HG03025 (cell line): ENCODE measurements around the gene SCGB1D2.
"Not testable (repeated sequence)": the region's sequence is repeated elsewhere in the genome, so short reads cannot be mapped to it uniquely, and the experiment has no call there.

Experiments
- ATAC-seq: cut with Tn5 transposase; IDR thresholded peaks from one replicate; pipeline ENCODE4 v1.9.1; 2021; ENCODE audit warnings: mild to moderate bottlenecking, moderate library complexity; ENCODE audit not compliant: unreplicated experiment, low FRiP score

The SCGB1D2 gene, protein sequence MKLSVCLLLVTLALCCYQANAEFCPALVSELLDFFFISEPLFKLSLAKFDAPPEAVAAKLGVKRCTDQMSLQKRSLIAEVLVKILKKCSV

DNA sequence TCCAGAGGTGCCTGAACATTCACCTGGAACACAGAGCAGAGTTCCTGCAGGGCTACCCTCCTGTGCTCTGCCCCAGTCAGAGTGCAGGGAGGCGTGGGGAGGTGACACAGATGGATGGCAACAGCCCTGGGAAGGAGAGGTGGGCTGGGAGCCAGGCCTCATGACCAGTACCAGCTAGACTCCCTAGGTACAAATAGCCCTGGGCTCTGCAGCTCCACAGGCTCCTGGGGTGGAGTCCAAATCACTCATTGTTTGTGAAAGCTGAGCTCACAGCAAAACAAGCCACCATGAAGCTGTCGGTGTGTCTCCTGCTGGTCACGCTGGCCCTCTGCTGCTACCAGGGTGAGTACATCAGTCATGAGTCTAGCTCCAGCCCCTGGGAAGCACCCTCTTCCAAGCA is at the start of gene SCGB1D2:
Gene SCGB1D2 (plus strand): TSS at position 219 of the 400 bp plus-strand sequence. CDS start 69 bp downstream, at position 288.
- ATAC-seq = no peak

DNA sequence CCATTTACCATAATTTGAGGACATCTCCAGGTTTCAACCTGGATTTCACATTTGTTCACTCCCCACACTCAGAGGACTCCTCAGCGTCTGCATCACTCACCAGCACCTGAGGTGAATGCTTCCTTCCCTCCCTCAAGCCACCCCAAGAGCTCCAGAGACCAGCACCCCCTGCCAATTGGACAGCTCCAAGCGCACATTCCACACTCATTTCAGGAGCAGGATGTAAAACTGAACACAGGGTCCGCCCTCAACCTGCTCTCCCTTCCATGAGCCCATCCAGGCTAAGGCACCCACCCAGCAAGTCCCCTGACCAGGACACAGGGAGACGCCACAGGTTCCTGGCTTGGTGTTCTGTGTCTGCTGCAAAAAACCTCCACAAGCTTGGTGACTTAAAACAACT is 48.1 kb upstream of the SCGB1D2 start:
- ATAC-seq = no peak

DNA sequence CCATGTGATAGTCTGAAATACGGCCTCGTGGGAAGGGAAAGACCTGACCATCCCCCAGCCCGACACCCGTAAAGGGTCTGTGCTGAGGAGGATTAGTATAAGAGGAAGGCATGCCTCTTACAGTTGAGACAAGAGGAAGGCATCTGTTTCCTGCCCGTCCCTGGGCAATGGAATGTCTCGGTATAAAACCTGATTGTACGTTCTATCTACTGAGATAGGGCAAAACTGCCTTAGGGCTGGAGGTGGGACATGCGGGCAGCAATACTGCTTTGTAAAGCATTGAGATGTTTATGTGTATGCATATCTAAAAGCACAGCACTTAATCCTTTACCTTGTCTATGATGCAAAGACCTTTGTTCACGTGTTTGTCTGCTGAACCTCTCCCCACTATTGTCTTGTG is 47.0 kb upstream of the SCGB1D2 start:
- ATAC-seq = not testable (repeated sequence)

DNA sequence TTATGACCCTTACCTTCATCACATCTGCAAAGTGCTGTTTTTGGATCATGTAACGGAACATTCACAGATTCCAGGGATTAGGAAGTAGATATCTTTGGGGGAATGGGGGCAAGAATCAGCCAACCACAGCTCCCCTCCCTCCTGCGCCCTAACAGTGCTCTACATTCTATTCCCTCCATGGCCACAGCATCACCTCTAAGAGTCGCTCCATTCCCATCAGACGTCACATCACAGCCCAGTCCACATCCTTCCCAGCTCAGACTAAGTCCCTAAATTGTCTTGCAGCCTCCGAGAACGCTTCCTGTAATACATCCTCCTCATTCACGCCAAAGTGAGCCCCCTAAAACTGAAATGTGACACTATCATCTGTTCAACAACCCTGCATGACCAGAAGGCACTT is 46.1 kb upstream of the SCGB1D2 start:
- ATAC-seq = no peak

DNA sequence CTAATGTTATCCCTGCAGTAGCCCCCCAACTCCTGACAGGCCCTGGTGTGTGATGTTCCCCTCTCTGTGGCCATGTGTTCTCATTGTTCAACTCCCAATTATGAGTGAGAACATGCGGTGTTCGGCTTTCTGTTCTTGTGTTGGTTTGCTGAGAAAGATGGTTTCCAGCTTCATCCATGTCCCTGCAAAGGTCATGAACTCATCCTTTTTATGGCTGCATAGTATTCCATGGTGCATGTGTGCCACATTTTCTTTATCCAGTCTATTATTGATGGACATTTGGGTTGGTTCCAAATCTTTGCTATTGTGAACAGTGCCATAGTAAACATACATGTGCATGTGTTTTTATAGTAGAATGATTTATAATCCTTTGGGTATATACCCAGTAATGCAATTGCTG is 44.6 kb upstream of the SCGB1D2 start:
- ATAC-seq = not testable (repeated sequence)

DNA sequence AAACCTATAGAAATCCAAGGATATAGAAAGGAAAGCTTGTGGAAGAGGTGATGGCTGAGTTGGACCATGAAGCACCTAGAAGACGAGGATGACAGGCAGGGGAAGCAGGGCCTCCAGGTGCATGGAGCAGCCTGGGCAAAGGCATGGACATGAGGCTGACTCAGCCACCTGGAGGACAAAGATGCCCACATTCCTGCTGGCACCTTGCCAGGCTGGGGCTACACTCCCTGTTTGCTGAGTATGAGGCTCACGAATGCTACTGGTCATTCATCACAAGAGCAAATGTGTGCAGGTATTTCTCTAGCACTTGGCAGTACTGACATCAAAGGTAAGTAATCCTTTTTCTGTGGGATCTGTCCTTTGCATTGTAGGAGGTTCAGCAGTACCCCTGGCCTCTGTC is 40.7 kb upstream of the SCGB1D2 start:
- ATAC-seq = no peak

DNA sequence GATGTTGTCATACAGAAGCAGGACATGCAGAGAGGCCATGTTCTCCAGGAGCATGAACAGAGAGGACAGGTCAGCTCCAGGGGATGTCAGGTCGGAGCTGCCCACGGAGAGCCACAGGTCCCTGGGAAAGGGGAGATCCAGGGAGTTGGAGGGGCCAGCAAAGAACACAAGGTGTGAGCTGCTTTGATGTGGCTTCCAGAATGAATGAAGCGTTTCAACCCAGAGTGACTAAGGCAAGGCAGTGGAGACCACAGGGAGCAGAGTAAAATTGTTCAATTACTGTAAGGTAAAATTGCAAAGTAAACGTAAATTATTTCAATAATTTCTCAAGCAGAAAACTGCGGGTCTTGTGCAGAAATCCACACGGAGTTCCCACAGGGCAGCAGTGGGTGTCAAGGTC is 39.1 kb upstream of the SCGB1D2 start:
- no peak for ATAC-seq

DNA sequence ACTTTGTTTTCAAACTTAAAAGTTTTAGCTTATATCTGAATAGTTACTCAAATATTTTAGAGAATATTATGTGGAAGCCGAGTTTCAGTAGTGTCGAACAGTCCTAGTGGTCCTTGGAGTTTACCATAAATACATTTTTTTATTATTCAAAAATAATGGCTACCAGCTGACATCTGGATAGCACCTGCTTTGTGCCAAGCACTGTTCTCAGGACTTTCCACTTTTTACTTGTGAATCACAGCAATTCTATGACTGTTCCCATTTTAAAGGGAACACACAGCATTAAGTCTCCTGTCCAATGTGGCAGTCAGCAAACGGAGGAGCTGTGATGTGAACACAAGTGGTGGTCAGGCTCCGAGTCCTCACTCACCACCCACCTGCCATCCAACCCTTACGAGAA is 37.6 kb upstream of the SCGB1D2 start:
- no peak for ATAC-seq

DNA sequence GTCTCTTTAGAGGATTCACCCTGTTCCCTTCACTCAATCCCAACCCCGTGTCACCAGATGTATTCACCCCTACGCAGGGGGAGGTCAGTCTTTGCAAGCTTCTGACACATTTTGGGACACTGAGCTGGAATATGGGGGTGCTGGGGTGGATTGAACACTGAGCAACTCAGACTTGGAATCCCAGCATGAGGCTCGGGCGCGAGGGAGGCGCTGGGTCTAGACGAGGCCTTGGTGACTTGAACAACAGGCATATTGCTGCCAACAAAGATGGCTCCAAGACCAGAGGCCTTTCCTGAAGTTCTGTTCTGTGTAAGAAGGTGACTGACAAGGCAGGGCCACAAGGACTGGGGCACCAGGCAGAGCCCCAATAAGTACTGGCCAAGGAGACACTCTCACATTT is 36.6 kb upstream of the SCGB1D2 start:
- no peak for ATAC-seq

DNA sequence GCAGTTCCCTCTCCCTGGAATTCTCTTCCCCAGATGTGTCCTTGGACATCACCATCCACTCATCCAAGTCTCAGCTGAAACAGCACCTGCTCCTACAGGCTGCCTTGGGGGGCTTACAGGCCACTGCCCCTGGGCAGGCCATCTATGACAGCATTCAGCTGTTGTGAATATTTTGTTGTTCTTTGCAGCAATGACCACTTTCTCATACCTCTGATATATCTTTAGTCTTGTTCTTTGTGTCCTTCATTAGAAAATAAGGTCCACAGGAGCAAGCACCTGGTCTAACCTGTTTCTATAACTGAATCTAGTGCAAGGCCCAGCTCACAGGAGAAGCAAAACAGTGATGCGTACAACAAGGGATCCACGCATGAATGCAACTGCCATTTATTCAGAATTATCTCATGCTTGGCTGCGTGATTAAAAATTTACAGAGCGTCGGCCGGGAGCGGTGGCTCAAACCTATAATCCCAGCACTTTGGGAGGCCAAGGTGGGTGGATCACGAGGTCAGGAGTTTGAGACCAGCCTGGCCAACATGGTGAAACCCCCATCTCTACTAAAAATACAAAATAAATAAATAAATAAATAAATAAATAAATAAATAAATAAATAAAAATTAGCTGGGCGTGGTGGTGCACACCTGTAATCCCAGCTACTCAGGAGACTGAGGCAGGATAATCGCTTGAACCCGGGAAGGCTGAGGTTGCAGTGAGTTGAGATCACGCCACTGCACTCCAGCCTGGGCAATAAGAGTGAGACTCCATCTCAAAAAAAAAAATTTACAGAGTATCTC is 35.6 kb upstream of the SCGB1D2 start:
- not testable (repeated sequence) for ATAC-seq

DNA sequence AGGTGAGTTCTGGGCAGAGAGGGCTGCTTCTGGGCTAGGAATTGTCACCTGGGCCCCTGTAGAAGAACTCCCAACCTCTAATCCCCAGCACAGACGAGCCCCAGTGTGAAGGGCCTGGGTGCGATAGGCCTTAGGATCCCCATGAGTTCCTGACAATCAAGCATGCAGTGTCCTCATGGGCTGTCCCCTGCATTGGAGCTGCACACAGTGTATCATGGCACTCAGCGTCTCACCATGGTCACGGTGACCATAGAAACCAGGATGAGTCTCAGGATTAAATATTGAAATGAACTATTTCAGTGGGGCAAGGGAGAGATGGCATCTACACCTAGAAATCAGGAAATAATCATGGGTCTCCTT is 33.3 kb upstream of the SCGB1D2 start:
- ATAC-seq = no peak

DNA sequence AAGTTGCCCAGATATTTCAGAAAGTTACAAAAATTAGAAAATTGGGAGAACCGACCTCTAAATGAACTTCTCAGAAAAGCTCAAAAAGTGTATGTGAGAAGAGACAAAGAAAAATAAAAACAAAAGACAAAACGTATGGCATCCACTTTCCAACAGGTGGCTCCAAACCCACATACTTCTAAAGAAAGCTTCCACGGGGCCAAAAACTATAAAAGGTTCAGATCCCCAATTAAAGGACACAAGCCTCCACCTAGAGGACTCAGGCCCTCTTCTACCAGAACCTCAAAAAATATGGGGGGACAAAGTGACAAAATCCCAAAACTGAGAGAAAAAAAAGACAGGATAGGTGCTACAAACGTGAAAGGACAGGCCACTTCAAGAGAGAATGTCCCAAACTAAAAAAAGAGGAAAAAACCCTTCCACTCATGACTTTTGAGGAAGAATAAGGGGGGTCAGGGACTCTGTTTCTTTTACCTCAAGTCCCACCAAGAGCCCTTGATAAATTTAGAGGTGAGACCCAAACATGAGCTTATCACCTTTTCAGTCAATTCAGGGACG is 24.8 kb upstream of the SCGB1D2 start:
- ATAC-seq = no peak

DNA sequence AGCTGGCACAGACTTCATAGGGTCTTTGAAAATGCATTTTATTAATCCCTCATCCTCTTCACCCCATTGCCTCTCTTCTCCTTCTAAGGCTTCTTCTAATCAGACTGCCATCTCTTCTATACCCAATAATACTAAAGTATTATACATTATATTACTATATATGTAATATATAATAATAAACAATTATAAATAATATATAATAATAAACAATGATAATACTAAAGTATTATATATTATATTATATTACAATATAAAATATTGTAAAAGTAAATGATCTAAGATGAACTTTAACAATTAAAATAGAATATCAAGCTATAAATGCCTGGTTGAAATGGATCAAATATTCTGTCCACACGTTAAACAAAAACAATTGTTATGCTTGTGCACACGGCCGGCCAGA is 20.5 kb upstream of the SCGB1D2 start:
- no peak for ATAC-seq

DNA sequence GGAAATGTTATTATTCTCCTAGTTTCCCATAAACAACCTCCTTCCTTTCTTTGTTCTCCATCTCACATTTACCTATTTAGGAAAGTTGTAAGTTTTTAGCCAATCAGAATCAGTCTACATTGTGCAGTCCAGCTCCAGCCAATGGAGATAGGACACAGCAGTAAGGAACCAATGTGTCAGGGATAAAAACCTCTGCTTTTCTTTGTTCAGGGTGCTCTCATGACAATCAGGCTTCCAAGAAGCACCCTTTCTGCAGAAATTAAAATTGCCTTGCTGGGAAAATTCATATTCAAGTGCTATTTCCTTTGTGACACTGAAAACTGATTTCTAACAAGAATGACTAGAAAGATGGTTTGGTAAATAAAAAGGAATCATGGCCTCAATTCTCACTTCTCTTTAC is 18.9 kb upstream of the SCGB1D2 start:
- no peak for ATAC-seq

DNA sequence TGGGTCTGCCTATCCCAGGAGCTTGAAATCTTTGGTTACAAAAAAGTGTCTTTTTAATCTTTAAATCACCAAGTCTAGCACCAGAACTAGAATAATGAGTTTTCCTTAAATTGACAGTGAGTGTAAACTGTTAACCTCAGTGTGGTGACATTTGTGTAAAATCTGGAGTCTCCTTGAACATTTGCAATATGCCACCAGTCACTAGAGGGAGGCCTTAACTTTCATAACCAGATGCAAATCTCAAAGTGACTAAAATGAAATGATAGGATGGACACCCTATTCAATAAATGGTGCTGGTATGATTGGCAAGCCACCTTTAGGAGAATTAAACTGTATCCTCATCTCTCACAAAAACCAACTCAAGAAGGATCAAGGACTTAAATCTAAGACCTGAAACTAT is 8.3 kb upstream of the SCGB1D2 start:
- ATAC-seq = no peak

DNA sequence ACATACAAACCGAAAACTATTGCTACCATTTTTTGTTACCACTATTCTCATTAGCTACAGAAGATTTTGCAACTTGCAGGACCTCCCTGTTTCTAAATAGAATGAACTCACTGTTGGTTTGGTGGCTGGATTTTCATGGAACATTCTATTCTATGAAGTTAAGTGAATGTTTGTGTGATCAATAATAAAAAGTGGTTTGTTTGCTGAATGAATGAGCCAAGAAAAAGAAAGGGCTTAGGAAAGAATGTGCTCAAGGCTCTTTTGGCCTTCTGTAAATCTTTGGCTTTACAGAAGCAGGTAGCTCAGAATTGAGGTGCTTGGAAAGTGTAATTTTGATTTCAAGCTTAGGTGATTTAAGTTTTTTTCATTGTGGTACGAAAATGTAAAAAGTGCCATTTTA is 5.9 kb upstream of the SCGB1D2 start:
- no peak for ATAC-seq

DNA sequence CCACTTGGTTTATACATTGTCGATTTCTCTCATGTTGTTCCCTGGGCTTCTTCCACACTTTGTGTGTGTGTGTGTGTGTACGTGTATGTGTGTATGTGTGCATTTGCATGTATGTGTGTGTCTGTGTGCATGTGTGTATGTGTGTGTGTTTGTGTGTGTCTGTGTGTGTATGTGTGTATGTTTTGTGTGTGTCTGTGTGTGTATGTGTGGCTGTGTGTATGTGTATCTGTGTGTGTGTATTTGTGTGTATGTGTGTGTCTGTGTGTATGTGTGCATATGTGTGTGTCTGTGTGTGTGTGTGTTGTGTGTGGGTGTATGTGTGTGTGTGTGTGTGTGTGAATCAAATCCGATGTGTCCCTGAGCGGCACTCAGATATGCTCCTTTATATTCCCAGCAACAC is 4.5 kb upstream of the SCGB1D2 start:
- no peak for ATAC-seq

DNA sequence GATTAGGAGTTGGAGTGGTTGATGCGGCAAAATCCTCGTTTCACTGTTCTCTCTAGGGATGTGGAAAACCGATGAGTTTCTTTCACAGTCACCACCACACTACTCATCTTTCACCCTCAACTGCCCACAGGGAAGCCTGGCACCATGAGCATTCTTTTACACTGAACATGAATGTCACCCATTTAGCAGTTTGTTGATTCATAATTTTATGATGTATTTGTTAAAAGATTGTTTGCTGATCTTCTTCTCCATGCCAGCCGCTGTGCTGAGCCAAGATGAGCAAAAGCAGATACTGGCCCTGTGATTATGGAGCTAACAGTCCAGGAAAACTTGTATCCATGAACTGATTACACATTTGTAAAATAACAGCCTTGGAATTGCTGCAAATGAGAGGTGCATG is 3.9 kb upstream of the SCGB1D2 start:
- ATAC-seq = no peak

DNA sequence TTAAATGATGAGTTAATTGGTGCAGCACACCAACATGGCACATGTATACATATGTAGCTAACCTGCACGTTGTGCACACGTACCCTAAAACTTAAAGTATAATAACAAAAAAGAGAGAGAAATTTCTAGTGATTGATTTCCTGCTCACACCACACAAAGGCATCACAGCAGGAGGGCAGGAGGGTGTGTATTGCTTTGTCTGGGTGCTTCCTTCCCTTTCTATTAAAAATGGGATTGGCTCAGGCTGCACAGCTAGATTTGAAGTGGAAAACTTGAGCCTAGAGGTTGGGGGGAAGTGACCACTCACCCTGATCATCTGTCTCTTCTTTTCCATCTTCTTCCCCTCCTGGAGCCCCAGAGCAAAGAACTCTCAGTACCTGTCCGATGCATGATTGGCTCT is 944 bp upstream of the SCGB1D2 start:
- no peak for ATAC-seq

DNA sequence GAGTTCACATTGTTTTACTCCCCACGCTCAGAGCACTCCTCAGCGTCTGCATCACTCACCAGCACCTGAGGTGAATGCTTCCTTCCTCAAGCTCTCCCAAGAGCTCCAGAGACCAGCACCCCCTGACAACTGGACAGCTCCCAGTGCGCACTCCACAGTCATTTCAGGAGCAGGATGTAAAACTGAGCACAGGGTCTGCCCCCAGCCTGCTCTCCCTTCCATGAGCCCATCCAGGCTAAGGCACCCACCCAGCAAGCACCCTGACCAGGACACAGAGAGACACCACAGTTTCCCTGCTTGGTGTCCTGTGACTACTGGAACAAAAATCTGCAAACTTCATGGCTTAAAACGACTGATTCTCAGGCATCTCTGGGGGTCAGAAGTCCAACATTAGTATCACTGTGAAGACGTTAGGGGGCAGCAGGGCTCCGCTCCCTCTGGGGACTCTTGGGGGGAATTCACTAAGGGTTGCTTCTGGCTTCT is 3.3 kb downstream of the SCGB1D2 start:
- ATAC-seq = no peak

DNA sequence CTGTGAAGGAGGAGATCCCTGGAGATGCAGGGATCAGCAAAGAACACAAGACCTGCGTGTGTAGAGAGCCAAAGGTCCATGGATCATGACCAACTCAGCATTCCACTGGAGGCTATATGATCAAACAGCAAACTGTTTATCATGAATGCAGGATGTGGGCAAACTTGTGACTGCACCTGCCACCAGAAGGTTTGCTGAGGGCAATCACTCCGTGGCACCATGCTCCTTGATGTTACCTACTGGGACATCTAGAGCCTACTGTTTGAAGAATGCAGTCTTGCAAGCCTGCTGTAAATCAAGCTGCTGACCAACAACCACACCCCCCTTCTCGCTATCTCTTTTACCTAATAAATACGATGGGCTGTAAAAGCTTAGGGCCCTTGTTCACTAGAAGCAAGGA is 9.7 kb downstream of the SCGB1D2 start:
- ATAC-seq = no peak

DNA sequence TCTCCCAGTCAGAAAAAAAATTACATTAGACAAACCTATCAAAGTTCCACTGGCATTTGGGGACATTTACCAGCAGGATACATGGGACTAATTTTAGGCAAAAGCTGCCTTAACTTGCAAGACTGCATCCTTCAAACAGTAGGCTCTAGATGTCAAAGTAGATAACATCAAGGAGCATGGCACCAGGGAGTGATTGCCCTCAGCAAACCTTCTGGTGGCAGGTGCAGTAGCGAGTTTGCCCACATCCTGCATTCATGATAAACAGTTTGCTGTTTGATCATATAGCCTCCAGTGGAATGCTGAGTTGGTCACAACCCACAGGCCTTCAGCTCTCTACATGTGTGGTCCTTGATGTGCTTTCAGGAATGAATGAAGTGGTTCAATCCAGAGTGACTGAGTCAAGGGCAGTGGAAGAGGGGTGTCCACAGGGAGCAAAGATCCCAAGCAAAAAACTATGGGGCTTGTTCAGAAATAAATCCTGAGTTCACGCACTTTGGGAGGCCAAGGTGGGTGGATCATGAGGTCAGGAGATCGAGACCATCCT is 12.0 kb downstream of the SCGB1D2 start:
- no peak for ATAC-seq
